Right ventricle myocardium inferior (tissue), 1 donor: ENCODE data around the gene ZC3H11A. TPM values are rescaled to one million over a fixed set of nuclear protein-coding genes. Genes with fewer than 3 reads are reported as not detected.
"Not testable (repeated sequence)": the region's sequence is repeated elsewhere in the genome, so short reads cannot be mapped to it uniquely, and the experiment has no call there.

Experiments used
- ATAC-seq: fragments of 200-7000 bp; cut with Tn5 transposase; one replicate; pipeline ENCODE4 v1.9.1; 2020; ENCODE audit warnings: mild to moderate bottlenecking, moderate library complexity
- DNase-seq: peaks from one replicate; pipeline ENCODE4 v3.0.0; 2021; ENCODE audit errors: missing footprints
- intact Hi-C: fragments of 100-400 bp; cut with DNase I; formaldehyde crosslinking; loops from one replicate; pipeline ENCODE4 v1.11.0; 2022
- total RNA-seq: library from RNA; stranded (reverse); fragmentation: NEBNext Ultra II Directional; extraction: Animal tissue kit (Norgen Biotek cat#: 25700); gene quantifications from one replicate; pipeline ENCODE4 v1.2.1, GENCODE V29; 2021
- donor health status: DM: no; HTN: yes; CAD: no; lungs with severe emphysema.

ZC3H11A gene
- total RNA-seq, 1 donor from 2014 or later, result 54.4 TPM

DNA sequence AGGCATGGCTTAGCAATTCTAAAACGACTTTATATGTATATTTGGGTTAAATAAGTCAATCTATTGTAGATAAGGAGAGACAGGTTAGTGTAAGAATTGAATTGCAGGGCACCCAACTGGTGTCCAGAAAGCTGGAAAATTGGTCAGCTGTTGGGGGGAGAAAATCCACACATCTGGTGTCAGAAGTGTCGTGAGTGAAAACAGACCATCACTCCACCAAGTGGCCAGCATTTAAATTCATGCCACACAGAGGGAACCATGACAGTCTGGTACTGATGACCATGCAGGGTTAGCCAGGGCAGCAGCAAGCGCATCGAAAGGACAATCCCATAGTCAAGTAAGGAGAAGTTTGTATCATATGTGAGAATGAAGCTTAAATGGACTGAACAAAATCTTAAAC lies 18.8 kb upstream of the ZC3H11A start:
- no peak for DNase-seq
- peak; percentile 56 for ATAC-seq
- intact Hi-C loops, result no loop called here

DNA sequence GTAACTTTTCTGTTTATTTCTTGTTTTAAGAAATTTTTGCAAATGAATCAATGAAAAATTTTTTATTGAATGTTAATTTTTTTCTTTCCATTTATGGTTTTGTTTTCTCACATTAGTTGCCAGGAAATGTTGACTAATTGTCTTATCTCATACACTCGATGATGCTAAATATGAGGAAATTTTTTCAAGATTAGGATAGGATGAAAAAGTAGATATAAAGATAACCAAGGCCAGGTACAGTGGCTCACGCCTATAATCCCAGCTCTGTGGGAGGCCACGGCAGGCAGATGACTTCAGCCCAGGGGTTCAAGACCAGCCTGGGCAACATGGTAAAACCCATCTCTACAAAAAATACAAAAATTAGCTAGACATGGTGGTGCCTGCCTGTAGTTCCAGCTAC lies 17.8 kb upstream of the ZC3H11A start:
- ATAC-seq (no peak), DNase-seq (no peak)
- intact Hi-C loops, result no loop called here

DNA sequence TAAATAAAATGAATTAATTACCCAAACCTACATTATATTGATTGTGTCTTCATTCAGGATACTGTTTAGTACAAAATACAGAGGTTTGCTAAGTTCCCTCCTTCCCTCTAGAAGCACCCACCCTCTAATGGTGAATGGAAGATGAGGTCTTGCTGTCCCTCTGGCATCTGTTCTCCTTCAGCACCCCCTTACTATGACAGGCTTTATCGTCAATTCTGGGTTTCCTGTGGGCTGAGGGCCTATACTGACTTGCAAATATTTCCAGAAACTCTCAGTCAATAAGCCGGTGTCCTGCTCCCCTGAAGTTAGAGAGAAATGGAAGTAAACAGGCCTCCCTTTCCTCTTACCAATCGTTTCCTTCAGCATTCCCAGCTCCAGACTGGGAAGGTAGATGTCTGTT lies 17.3 kb upstream of the ZC3H11A start:
- ATAC-seq, result no peak
- intact Hi-C loops, result no loop called here
- DNase-seq, result no peak

DNA sequence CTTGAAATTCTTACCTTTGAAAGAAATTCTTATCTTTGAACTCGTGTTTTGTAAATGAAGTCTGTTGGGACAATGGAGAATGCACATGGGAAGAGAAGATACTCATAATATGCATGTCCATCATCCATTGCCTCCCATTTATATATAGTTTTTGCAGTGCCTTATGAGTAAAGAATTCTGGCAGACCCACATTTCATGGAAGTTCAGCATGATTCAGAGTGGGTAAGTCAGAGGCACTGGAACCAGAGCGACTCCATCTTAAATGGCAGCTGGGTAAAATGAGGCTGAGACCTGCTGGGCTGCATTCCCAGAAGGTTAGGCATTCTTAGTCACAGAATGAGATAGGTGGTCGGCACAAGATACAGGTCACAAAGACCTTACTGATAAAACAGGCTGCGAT lies 16.6 kb upstream of the ZC3H11A start:
- no peak for DNase-seq
- intact Hi-C loops, result no loop called here
- ATAC-seq, result no peak

DNA sequence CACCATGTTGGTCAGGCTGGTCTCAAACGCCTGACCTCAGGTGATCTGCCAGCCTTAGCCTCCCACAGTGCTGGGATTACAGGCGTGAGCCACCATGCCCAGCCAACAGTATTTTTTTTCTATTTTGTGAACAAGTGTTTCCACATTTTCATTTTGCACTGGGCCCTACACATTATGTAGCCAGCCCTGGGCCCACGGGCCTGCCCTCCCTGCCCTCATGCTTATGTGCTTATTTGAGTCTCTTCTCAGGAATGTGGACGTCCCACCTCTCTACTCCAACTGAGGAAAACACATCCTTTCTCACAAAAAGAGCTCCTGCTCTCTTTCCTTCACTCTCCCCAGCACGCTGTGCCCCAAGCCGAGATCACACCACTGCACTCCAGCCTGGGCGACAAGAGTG lies 13.5 kb upstream of the ZC3H11A start:
- DNase-seq (no peak), ATAC-seq (no peak)
- intact Hi-C loops, result no loop called here

DNA sequence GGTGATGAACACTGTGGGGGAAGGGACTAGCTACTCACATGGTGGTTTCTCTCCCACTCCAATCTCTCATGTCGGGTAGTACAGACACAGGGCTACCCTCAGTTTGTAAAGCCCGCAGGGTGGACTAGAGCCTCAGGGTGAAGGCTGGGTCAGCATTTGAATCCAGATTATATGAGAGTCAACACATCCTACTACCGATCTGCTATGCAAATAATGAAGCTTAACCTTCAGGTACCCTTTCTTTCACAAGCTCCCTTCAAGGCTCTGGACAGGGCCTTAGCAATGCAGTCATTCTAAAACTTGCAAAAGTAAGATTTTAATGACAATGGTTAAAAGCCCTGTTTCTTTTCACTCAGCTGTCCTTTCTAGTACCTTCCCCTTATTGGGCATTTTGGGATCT lies 5.5 kb upstream of the ZC3H11A start:
- no peak for ATAC-seq
- intact Hi-C loops, result loop anchor here (10.0 kb wide), 1 partner anchor 165 kb away; the partner anchor contains the start of gene ATP2B4
- DNase-seq, result no peak

DNA sequence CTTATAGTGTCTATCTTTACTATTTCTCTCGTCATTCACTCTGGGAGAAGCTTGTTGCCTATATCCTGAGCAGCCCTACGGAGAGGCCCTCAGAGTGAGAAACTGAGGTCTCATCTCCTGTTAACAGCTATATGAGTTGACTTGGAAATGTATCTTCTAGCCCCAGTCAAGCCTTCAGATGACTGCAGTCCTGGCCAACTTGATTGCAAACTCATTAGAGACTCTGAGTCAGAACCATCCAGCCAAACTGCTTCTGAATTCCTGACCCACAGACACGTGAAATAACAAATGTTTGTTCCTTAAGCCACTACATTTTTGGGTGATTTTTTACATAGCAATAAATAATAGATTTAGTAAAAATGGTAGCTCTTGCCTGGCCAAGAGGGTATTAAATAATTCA lies 3.9 kb upstream of the ZC3H11A start:
- intact Hi-C loops, result loop anchor here (10.0 kb wide), 1 partner anchor 167 kb away; the partner anchor contains the start of gene ATP2B4

DNA sequence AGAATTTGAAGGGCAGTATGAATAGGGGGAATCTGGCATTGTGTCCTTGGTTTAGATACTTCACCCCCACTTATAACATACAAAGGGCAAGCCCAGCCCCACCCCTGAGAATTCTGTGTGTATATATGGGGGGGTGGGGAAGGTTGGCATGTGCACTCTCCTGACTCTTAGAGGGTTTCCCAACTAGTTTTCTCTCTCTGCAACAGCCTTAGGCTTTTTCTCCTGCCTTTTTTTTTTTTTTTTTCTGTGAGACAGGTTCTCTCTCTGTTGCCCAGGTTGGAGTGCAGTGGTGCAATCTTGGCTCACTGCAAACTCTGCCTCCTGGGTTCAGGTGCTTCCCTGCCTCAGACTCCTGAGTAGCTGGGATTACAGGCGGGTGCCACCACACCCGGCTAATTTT lies 2.9 kb upstream of the ZC3H11A start:
- intact Hi-C loops, result loop anchor here (10.0 kb wide), 1 partner anchor 168 kb away; the partner anchor contains the start of gene ATP2B4
- DNase-seq (no peak), ATAC-seq (no peak)

More for the DNA sequence above, 3.9 kb upstream of the ZC3H11A start:
- no peak for DNase-seq
- no peak for ATAC-seq

DNA sequence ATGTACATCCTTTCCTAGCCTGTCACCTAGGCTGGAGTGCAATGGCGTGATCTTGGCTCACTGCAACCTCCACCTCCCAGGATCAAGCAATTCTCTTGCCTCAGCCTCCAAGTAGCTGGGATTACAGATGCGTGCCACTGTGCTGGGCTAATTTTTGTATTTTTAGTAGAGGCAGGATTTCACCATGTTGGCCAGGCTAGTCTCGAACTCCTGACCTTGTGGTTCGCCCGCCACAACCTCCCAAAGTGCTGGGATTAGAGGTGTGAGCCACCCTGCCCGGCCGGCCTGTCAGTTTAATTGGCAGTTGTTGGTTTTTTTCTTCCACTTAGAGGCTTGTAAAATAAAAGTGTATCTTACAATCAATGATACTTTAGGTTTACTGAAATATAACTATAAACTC lies 1.9 kb upstream of the ZC3H11A start:
- ATAC-seq, DNase-seq: not testable (repeated sequence)
- intact Hi-C loops, result loop anchor here (10.0 kb wide), 1 partner anchor 169 kb away; the partner anchor contains the start of gene ATP2B4

DNA sequence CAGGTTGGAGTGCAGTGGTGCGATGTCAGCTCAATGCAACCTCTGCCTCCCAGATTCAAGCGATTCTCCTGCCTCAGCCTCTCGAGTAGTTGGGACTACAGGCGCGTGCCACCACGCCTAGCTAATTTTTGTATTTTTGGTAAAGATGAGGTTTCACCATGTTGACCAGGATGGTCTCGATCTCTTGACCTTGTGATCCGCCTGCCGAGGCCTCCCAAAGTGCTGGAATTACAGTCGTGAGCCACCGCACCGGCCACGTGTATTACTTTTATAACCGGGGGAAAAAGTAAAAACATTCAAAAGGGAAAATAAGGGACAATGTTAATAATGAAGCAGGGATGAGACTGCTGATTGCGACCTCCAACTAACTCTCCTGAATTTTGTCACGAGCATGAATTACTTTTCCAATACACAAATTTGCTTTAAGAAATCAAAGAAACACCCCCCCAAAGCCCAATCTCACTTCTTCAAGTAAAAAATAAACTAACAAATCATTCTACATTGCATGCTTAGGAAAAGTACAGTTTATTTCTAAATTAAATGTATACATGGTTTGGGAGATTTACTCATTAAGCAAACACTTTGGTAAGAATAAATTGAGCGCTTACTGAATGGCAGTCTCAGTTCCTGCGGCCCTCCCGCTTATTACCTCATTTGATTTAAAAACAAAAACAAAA lies 521 bp upstream of the ZC3H11A start:
- no peak for ATAC-seq
- intact Hi-C loops, result loop anchor here (10.0 kb wide), 1 partner anchor 170 kb away; the partner anchor contains the start of gene ATP2B4

DNA sequence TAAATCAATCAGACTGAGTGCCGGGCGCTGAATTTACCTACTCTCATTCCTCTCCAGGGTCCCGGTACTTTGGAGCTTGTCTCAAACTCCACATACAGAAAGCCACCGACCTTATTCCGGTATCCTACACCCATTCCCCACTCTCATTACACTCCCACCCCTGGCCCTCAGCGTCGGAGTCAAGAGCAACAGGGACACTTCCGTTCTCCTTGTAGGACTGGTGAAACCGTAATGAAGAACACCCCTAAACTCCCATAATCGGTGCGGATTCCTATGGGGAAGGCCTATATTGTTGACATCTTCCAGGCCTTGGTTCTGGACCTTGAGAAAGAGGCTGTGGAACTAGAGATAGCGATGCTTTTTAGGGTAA lies 798 bp downstream of the ZC3H11A start:
- ATAC-seq, result no peak
- DNase-seq, result no peak
- intact Hi-C loops, result loop anchor here (10.0 kb wide), 1 partner anchor 171 kb away; the partner anchor contains the start of gene ATP2B4

More for the DNA sequence above, 521 bp upstream of the ZC3H11A start:
- DNase-seq, result peak; percentile 72

DNA sequence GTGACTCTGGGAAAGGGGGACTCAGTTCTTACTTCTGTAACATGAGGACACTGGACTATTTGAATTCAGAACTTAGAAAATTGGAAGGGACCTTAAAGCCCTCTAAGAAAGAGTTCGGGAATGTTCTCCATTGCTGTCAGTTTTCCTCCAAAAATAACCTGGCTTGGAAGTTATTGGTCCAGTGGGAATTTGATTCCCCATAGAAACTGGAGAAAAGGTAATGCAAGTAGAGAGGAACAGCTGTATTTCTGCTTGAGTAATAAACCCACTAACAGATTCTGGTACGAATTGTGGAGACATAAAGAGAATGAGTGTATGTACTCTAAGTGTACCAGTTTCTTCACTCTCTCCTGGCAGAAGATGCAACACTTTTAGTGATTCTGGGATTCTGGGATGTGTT lies 1.8 kb downstream of the ZC3H11A start:
- no peak for ATAC-seq

DNA sequence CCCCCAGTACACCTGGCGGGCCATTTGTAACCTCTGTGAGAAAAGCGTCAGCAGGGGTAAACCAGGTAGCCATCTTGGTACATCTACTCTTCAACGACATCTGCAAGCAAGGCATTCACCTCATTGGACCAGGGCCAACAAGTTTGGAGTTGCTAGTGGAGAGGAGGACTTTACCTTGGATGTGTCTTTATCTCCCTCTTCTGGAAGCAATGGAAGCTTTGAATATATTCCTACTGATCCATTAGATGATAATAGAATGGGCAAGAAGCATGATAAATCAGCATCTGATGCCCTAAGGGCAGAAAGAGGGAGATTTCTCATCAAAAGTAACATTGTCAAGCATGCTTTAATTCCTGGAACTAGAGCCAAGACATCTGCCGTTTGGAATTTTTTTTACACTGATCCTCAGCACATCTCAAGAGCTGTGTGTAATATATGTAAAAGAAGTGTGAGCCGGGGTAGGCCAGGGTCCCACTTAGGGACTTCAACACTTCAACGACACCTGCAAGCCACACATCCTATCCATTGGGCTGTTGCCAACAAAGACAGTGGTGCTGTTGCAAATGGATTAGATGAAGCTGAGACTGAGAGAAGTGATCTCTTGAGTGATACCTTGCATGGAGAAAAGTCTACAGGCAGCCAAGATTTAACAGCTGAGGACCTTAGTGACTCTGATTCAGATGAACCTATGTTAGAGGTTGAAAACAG lies 2.7 kb downstream of the ZC3H11A start:
- DNase-seq, result no peak
- no peak for ATAC-seq
- intact Hi-C loops, result loop anchor here (10.0 kb wide), 1 partner anchor 173 kb away; the partner anchor contains the start of gene ATP2B4

More for the DNA sequence above, 1.8 kb downstream of the ZC3H11A start:
- DNase-seq, result no peak
- intact Hi-C loops, result loop anchor here (10.0 kb wide), 1 partner anchor 172 kb away; the partner anchor contains the start of gene ATP2B4

DNA sequence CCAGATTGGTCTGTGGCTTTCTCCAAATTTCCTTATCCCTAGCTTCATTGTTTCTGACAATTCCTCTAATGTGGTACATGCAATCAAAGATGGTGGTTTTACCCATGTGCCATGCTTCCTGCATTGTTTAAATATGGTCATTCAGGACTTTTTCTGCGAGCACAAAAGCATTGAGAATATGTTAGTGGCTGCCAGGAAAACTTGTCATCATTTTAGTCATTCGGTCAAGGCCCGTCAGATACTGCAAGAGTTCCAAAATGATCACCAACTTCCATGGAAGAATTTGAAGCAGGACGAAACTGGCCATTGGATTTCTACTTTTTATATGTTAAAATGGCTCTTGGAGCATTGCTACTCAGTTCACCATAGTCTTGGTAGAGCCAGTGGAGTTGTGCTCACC lies 3.7 kb downstream of the ZC3H11A start:
- intact Hi-C loops, result loop anchor here (10.0 kb wide), 1 partner anchor 174 kb away; the partner anchor contains the start of gene ATP2B4
- no peak for ATAC-seq
- no peak for DNase-seq

DNA sequence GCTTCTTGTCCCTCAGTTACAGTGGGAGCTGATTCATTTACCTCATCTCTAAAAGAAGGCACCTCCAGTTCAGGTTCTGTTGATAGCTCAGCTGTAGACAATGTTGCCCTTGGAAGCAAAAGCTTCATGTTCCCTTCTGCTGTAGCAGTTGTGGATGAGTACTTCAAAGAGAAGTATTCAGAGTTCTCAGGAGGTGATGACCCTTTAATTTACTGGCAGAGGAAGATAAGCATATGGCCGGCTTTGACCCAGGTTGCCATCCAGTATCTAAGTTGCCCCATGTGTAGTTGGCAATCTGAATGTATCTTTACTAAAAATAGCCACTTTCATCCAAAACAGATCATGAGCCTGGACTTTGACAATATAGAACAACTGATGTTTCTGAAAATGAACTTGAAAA lies 4.5 kb downstream of the ZC3H11A start:
- intact Hi-C loops, result loop anchor here (10.0 kb wide), 1 partner anchor 175 kb away; the partner anchor contains the start of gene ATP2B4
- ATAC-seq (no peak), DNase-seq (no peak)

DNA sequence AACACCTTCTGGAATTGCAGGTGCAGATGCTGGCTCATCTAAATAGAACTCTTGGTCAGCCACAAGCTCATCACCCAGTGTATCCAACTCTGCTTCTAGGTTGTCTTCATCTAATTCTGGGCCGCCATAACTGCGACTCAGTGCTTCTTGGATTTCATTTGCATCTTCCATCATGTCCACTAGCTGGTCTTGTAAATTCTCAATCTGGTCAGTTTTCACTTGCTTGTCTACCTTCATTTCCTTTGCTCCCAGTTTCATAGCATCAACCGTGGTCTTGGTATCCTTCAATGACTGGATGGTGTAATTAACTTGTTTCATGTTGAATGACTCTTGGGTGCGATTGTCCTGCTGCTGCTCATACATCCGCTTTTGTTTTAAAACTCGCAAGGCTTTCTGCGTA lies 10.3 kb downstream of the ZC3H11A start:
- ATAC-seq, result no peak
- no peak for DNase-seq
- intact Hi-C loops, result no loop called here

DNA sequence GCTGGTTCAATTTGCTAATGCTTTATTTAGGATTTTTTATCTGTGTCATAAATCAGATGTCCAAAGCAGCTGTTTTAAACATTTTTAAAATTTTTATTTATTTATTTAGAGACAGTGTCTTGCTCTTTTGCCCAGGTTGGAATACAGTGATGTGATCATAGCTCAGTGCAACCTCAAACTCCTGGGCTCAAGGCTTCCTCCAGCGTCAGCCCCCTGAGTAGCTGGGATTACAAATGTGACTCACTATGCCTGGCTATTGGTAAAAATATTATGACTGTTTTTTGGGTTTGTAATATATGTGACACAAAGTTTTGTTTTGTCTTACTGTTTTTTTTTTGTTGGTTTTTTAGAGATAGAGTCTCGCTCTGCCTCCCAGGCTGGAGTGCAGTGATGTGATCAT lies 11.8 kb downstream of the ZC3H11A start:
- intact Hi-C loops, result no loop called here
- no peak for DNase-seq
- no peak for ATAC-seq

DNA sequence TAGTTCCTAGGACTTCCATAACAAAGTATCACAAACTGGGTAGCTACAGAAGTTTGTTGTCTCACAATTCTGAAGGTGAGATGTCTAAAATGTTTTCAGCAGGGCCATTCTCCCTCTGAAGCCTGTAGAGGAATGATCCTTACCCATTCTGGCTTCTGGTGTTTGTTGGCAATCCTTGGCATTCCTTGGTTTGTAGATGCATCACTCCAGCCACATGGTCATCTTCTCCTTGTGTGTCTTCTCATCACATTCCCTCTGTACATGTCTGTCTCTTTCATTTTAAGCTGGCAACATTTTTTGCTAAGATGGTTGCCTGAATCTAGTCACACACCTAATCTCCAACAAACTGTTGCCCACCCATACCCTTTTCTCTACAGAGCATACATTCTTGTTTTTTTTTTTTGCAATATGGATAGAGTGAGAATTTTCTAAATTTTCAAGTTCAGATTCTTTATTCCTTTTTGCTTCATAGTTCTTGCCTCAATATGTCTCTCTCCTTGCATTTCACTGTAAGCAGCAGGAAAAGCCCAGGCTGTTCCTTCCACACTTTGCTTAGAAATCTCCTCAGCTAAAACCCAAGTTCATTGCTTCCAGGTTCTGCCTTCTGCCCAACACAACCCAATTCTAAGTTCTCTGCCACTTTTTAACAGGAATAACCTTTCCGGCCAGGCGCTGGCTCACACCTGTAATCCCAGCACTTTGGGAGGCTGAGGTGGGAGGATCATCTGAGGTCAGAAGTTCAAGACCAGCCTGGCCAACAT lies 18.3 kb downstream of the ZC3H11A start:
- DNase-seq (no peak), ATAC-seq (no peak)
- intact Hi-C loops, result no loop called here

DNA sequence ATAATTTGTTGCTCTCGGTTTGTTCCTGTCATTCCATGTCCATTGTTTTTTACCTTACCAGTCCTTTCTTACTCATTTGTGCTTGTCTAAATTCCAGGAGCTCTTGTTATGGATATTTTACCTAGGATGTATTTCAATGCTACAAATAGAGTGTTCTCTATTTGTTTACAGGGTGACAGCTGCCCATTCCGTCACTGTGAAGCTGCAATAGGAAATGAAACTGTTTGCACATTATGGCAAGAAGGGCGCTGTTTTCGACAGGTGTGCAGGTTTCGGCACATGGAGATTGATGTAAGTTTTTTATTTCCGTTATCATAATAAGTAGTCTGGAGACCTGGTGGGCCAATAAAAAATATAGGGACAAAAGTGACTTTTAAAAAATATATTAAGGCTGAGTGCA lies 23.0 kb downstream of the ZC3H11A start:
- ATAC-seq, result no peak
- intact Hi-C loops, result no loop called here
- no peak for DNase-seq
